Esophagus squamous epithelium (tissue), 5 donors: Measurements from ENCODE around the gene FCGR3B. TPM values are rescaled to one million over a fixed set of nuclear protein-coding genes. Genes with fewer than 3 reads are reported as not detected.
"Not testable (repeated sequence)": the region's sequence is repeated elsewhere in the genome, so short reads cannot be mapped to it uniquely, and the experiment has no call there.

Source experiments
- DNase-seq: peaks from one replicate; lab custom pipeline; 2025; lab: John Stamatoyannopoulos, UW
- H3K27ac ChIP-seq, 4 donors: fragments of 200-600 bp; sonication (generic); one replicate each; pipeline ENCODE4 v1.5.1; 2016 to 2019; ENCODE audit warnings: mild to moderate bottlenecking in 1 of 4
- H3K27me3 ChIP-seq, 4 donors: fragments of 200-600 bp; sonication (generic); 1 replicate in 3 of 4; 2 replicates in 1 of 4; pipeline versions ENCODE4 v1.5.1 to v1.6.0; 2017 to 2021; ENCODE audit warnings: antibody characterized with exemption in 1 of 4
- H3K36me3 ChIP-seq, 3 donors: fragments of 200-600 bp; sonication (generic); one replicate each; pipeline ENCODE4 v1.5.1; 2016 to 2019
- H3K4me1 ChIP-seq, 3 donors: fragments of 200-600 bp; sonication (generic); one replicate each; pipeline ENCODE4 v1.5.1; 2017 to 2019
- H3K4me3 ChIP-seq, 4 donors: fragments of 200-600 bp; sonication (generic); 1 replicate in 3 of 4; 2 replicates in 1 of 4; pipeline ENCODE4 v1.5.1; 2016 to 2019; ENCODE audit warnings: mild to moderate bottlenecking in 2 of 4, moderate library complexity in 1 of 4
- H3K9me3 ChIP-seq, 3 donors: fragments of 200-600 bp; sonication (generic); one replicate each; pipeline ENCODE4 v1.5.1; 2016 to 2019
- WGBS, 2 donors: methylation state at CpG; one replicate each; pipeline ENCODE4 v1.1.5; 2018; 5-methylcytosine and 5-hydroxymethylcytosine counted together
- intact Hi-C: fragments of 100-400 bp; cut with DNase I; formaldehyde crosslinking; loops from one replicate; pipeline ENCODE4 v1.15.0; 2022
- total RNA-seq, 4 donors: library from RNA; depleted of rRNA; stranded (reverse); fragments of >200 nt; gene quantifications; one replicate each; pipeline ENCODE4 v1.1.0, GENCODE V29; 2016
- donor health status: DM: yes; HTN: yes; CAD: no.

Gene FCGR3B
- total RNA-seq, 4 donors from 2014 or later = 0.53 to 0.57 TPM; not detected in 2

GRCh38 chr1:161639203-161639602 lies 8.2 kb upstream of the FCGR3B start:
- H3K4me1 ChIP-seq, intact Hi-C loops, H3K9me3 ChIP-seq, H3K27ac ChIP-seq, DNase-seq, H3K27me3 ChIP-seq, H3K4me3 ChIP-seq, H3K36me3 ChIP-seq: not testable (repeated sequence)
- 60 to 100% methylated on average over 1 of the region's 2 CpGs for WGBS, 2 donors

- H3K9me3 ChIP-seq, H3K27ac ChIP-seq, H3K36me3 ChIP-seq, H3K4me3 ChIP-seq, DNase-seq, intact Hi-C loops, H3K4me1 ChIP-seq, H3K27me3 ChIP-seq: not testable (repeated sequence)
- no CpG with 5 or more reads among the region's 6 CpGs for WGBS, 2 donors
Observed at GRCh38 chr1:161638251-161638993, 7.4 kb upstream of the FCGR3B start.

DNA sequence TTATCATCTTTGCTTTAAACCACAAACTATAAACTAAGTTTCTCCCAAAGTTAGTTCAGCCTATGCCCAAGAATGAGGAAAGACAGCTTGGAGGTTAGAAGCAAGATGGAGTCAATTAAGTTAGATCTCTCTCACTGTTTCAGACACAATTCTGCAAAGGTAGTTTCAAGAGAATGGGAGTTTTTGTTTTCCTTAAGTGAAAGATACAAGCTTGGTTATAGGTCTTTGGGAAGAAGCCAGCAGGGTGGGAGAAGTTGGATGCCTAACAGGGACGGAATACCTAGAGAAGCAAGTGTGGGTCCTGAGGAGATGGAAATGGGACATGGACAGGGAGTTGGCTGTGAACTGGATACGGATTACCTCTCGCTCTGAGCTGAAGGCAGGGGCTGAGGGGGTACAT lies 6.0 kb upstream of the FCGR3B start:
- H3K36me3 ChIP-seq, H3K27me3 ChIP-seq, H3K4me3 ChIP-seq, H3K9me3 ChIP-seq, intact Hi-C loops, H3K27ac ChIP-seq, DNase-seq, H3K4me1 ChIP-seq: not testable (repeated sequence)
- 76 to 100% methylated on average over 3 of the region's 3 CpGs for WGBS, 2 donors

- H3K27ac ChIP-seq, H3K27me3 ChIP-seq, H3K9me3 ChIP-seq, H3K36me3 ChIP-seq, DNase-seq, H3K4me3 ChIP-seq, H3K4me1 ChIP-seq, intact Hi-C loops: not testable (repeated sequence)
- no CpG with 5 or more reads among the region's 1 CpG for WGBS, 2 donors
Observed at GRCh38 chr1:161636189-161636782, 5.3 kb upstream of the FCGR3B start.

DNA sequence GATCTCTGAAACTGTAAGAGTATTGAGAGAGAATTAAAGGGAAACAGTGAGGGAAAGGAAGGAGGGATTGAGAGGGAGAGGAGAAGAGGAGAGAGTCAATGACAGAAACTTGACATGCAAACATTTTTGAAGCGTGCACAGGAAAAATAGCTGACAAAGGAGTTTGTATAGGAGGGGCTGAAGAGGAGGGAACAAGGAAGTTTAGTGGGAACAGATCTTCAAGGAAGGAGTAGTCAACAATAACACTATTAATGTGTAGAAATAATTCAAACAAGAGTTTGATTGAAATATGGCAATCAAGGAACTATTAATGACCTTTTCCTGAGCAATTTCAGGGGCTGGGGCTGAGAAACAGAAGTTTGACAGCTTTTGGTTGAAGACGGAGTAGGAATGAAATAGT lies 4.0 kb upstream of the FCGR3B start:
- H3K27me3 ChIP-seq, H3K4me3 ChIP-seq, H3K4me1 ChIP-seq, intact Hi-C loops, H3K9me3 ChIP-seq, H3K36me3 ChIP-seq, H3K27ac ChIP-seq, DNase-seq: not testable (repeated sequence)
- WGBS, 2 donors = 62 to 71% methylated on average over 1 to 2 of the region's 2 CpGs

DNA sequence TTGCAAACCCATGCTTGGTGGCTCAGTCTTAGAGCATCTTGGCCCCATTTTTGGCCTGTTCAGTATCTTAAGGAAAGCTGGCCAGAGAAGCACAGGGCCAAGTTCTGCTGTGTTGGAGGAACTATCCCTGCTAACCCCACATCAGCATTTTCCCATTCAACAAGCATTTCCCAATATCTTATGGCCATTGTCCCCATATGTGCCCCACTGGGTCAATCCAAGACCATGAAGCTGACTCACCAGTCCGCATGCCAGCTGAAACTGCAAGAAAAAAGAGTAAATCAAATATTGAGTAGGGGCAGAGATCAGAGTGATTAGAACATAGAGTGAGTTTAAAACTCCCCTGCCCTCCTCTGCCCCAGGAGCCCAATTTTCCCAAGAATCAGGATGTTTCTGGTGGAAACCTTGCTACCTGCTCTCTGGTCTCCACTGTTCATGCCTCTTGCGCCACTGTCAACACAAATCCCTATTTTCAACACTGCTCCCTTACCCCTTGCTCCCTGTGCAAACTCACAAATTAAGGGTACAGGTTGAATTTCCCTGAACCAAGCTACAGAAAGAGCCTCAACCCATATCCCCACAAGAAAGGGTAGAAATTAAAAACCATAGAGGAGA lies 741 bp downstream of the FCGR3B start:
- H3K27me3 ChIP-seq, DNase-seq, intact Hi-C loops, H3K4me3 ChIP-seq, H3K4me1 ChIP-seq, H3K27ac ChIP-seq, H3K36me3 ChIP-seq, H3K9me3 ChIP-seq: not testable (repeated sequence)
- WGBS, 2 donors = 80 to 100% methylated on average over 1 of the region's 2 CpGs

GRCh38 chr1:161626445-161627146 lies 4.4 kb downstream of the FCGR3B start:
- H3K27me3 ChIP-seq, intact Hi-C loops, H3K4me1 ChIP-seq, DNase-seq, H3K9me3 ChIP-seq, H3K4me3 ChIP-seq, H3K27ac ChIP-seq, H3K36me3 ChIP-seq: not testable (repeated sequence)
- WGBS, 2 donors = 64 to 77% methylated on average over 8 of the region's 10 CpGs

DNA sequence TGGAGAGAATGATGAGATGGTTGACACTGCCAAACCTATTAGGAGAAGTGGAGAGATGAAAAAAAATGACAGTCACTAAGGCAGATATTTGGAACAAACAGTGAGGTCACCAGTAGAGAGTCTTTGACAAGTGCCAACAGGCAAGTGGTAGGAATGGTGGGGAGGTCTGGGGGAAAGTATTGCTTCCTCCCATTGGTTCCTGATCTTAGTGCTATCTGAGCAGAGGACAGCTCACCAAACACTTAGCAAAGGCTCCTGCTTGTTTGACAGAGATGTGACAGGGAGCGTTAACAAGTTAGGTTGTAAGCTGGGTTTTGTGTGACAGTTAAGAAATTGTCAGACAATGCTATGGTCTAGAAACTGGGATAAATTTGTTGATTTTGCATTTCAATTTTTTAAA lies 6.4 kb downstream of the FCGR3B start:
- H3K4me3 ChIP-seq, H3K27ac ChIP-seq, H3K36me3 ChIP-seq, intact Hi-C loops, DNase-seq, H3K9me3 ChIP-seq: not testable (repeated sequence)
- H3K27me3 ChIP-seq = peaks cover 0 to 18% (median 0%) of the 10 kb centered on the region in 4 donors
- H3K4me1 ChIP-seq = peaks cover 0 to 13% (median 0%) of the 10 kb centered on the region in 3 donors
- 100% methylated on average over 1 of the region's 1 CpG; no CpG with 5 or more reads in 1 of the 2 donors for WGBS, 2 donors

- H3K4me3 ChIP-seq, H3K27ac ChIP-seq, H3K36me3 ChIP-seq, DNase-seq, H3K9me3 ChIP-seq, intact Hi-C loops: not testable (repeated sequence)
- peaks cover 0 to 18% (median 0%) of the 10 kb centered on the region in 4 donors for H3K27me3 ChIP-seq
- 48 to 73% methylated on average over 3 to 5 of the region's 6 CpGs for WGBS, 2 donors
- peaks cover 0 to 13% (median 0%) of the 10 kb centered on the region in 3 donors for H3K4me1 ChIP-seq
Observed at GRCh38 chr1:161623401-161624051, 7.5 kb downstream of the FCGR3B start.

DNA sequence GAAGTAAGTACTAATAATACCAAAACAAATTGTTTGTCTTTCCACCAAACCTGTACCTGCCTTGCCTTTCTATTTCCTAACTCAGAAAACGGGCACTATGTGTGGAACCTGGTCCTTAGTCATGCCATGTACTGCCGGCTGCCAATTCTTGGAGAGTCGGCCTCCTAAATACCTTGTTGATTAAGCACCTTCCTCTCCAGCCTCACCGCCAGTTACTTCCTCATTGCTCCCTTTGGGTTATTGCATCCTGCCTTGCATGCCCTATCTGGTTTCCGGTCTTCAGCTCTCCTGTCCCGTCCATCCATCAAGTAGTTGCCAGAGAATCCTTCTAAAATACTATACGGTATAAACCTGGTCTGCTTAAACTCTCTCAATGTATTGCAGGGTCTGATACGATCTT lies 8.9 kb downstream of the FCGR3B start:
- DNase-seq, H3K9me3 ChIP-seq, intact Hi-C loops, H3K36me3 ChIP-seq: not testable (repeated sequence)
- Histone ChIP-seq H3K4me3 (peak overlapping the region in 3 of 4 donors; percentile 41 to 61 (median 43)), H3K27ac (peak overlapping the region in 1 of 4 donors; percentile 75), H3K4me1 (peaks cover 0 to 13% (median 0%) of the 10 kb centered on the region in 3 donors), H3K27me3 (peaks cover 0 to 18% (median 0%) of the 10 kb centered on the region in 4 donors)
- 34 to 57% methylated on average over 8 of the region's 8 CpGs for WGBS, 2 donors

GRCh38 chr1:161621181-161622000 lies 9.6 kb downstream of the FCGR3B start:
- DNase-seq, intact Hi-C loops, H3K36me3 ChIP-seq, H3K9me3 ChIP-seq: not testable (repeated sequence)
- Histone ChIP-seq H3K27me3 (peaks cover 0 to 18% (median 0%) of the 10 kb centered on the region in 4 donors), H3K4me1 (peaks cover 0 to 13% (median 0%) of the 10 kb centered on the region in 3 donors), H3K4me3 (peak overlapping the region; percentile 5 to 61 (median 42)), H3K27ac (peak overlapping the region in 3 of 4 donors; percentile 64 to 79 (median 75))
- 2% methylated on average over 18 to 33 of the region's 41 CpGs for WGBS, 2 donors
